Activated naive CD8-positive, alpha-beta T cell treated with anti-CD3 and anti-CD28 coated beads, Interleukin-2, amount 50 U/mL, for 24 hours (primary cell): ENCODE data around the gene LRRC59.

Experiments used
- ATAC-seq: fragments of 150-1000 bp; cut with Tn5 transposase; one replicate; pipeline ENCODE4 v1.10.0; 2021
- DNase-seq: peaks from one replicate; pipeline ENCODE4 v3.0.0; 2021
- H3K27ac Mint-ChIP-seq: one replicate; pipeline ENCODE4 v1.8.0; 2021; ENCODE audit warnings: mild to moderate bottlenecking, mixed read lengths
- H3K27me3 Mint-ChIP-seq: one replicate; pipeline ENCODE4 v1.8.0; 2021; ENCODE audit warnings: mixed read lengths
- H3K36me3 Mint-ChIP-seq: one replicate; pipeline ENCODE4 v1.8.0; 2021; ENCODE audit warnings: low read depth, mixed read lengths
- H3K4me1 Mint-ChIP-seq: one replicate; pipeline ENCODE4 v1.8.0; 2021; ENCODE audit warnings: mixed read lengths
- H3K4me3 Mint-ChIP-seq: one replicate; pipeline ENCODE4 v1.8.0; 2021; ENCODE audit warnings: mild to moderate bottlenecking, moderate library complexity, mixed read lengths
- H3K9me3 Mint-ChIP-seq: one replicate; pipeline ENCODE4 v1.8.0; 2021; ENCODE audit warnings: mixed read lengths

The LRRC59 gene

GRCh38 chr17:50397111-50397918, at the start of gene LRRC59:
Gene LRRC59 (minus strand): TSS chr17:50397523. CDS start chr17:50397317, 206 bp downstream.
- ATAC-seq (peak; percentile 97), DNase-seq (peak; percentile 96)
- H3K36me3 Mint-ChIP-seq, result peaks cover 38% of the 10 kb centered on the region
- peak within 1 kb of the TSS; percentile 93 for H3K27ac Mint-ChIP-seq
- no peaks in the 10 kb centered on the region for H3K27me3 Mint-ChIP-seq
- peaks cover 25% of the 10 kb centered on the region for H3K4me1 Mint-ChIP-seq
- H3K4me3 Mint-ChIP-seq, result peak within 1 kb of the TSS; percentile 95
- no peaks in the 10 kb centered on the region for H3K9me3 Mint-ChIP-seq

- no peak overlapping the region for H3K4me3 Mint-ChIP-seq
- no peak for DNase-seq
Observed at GRCh38 chr17:50445730-50446325, 48.5 kb upstream of the LRRC59 start.

DNA sequence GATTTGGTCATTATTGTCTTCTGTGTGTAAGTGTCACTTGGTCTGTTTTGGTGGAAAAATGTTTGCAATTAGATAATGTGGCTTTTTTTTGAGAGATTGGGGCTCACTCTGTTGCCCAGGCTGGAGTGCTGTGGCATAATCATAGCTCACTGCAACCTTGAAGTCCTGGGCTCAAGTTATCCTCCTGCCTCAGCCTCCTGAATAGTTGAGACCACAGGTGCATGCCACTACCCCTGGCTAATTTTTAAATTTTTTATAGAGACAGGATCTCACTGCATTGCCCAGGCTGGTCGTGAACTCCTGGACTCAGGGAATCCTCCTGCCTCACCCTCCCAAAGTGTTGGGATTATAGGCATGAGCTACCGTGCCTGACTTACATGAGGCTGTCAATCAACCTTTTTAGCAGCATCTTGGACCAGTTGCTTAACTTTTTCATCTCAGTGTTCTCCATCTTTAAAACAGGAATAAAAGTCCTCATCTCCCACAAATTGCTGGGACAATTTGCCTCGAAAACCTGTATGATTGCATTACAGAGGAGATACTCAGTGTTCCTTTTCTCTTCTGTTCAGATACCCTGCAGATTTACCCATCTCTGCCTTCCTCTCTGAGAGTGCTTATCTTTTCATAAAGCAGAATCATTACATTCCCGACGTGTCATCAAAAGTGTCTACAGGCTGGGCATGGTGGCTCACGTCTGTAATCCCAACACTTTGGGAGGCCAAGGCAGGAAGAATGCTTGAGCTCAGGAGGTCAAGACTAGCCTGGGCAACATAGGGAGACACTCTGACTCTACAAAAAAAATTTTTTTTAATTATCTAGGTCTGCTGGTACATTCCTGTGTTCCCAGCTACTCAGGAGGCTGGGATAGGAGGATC, 47.8 kb upstream of the LRRC59 start:
- no peaks in the 10 kb centered on the region for H3K27me3 Mint-ChIP-seq
- no peak overlapping the region for H3K4me3 Mint-ChIP-seq
- ATAC-seq (no peak), DNase-seq (no peak)
- H3K4me1 Mint-ChIP-seq, result no peaks in the 10 kb centered on the region
- no peaks in the 10 kb centered on the region for H3K36me3 Mint-ChIP-seq
- H3K9me3 Mint-ChIP-seq, result no peaks in the 10 kb centered on the region
- no peak overlapping the region for H3K27ac Mint-ChIP-seq

More at GRCh38 chr17:50445730-50446325, 48.5 kb upstream of the LRRC59 start:
- H3K27ac Mint-ChIP-seq, result no peak overlapping the region
- no peaks in the 10 kb centered on the region for H3K27me3 Mint-ChIP-seq
- no peaks in the 10 kb centered on the region for H3K9me3 Mint-ChIP-seq
- no peaks in the 10 kb centered on the region for H3K36me3 Mint-ChIP-seq
- no peaks in the 10 kb centered on the region for H3K4me1 Mint-ChIP-seq
- no peak for ATAC-seq

DNA sequence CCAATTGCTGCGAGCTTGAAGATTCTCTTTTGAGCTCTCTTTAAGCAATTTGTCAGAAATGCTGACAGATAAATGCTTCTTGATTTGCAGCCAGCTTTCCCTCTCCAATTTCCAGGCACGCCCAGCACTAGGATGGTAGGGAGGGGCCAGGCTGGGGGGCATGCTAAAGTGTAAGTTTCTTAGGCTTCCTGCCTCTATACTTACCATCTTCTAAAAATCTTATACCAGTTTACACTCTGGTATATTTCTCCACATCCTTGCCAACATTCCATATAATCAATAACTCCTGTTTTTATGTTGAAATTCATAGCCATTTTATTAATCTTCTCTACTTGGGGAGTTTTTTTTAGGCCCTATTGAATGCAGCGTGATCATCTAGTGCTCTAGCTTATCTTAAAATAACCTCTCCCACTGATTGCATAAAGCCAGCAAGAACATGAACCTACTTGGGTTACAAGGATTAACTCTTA, 46.2 kb upstream of the LRRC59 start:
- ATAC-seq (no peak), DNase-seq (no peak)
- H3K4me3 Mint-ChIP-seq, result no peak overlapping the region
- H3K4me1 Mint-ChIP-seq, result no peaks in the 10 kb centered on the region
- no peaks in the 10 kb centered on the region for H3K27me3 Mint-ChIP-seq
- H3K36me3 Mint-ChIP-seq, result no peaks in the 10 kb centered on the region
- H3K27ac Mint-ChIP-seq, result no peak overlapping the region
- H3K9me3 Mint-ChIP-seq, result no peaks in the 10 kb centered on the region

DNA sequence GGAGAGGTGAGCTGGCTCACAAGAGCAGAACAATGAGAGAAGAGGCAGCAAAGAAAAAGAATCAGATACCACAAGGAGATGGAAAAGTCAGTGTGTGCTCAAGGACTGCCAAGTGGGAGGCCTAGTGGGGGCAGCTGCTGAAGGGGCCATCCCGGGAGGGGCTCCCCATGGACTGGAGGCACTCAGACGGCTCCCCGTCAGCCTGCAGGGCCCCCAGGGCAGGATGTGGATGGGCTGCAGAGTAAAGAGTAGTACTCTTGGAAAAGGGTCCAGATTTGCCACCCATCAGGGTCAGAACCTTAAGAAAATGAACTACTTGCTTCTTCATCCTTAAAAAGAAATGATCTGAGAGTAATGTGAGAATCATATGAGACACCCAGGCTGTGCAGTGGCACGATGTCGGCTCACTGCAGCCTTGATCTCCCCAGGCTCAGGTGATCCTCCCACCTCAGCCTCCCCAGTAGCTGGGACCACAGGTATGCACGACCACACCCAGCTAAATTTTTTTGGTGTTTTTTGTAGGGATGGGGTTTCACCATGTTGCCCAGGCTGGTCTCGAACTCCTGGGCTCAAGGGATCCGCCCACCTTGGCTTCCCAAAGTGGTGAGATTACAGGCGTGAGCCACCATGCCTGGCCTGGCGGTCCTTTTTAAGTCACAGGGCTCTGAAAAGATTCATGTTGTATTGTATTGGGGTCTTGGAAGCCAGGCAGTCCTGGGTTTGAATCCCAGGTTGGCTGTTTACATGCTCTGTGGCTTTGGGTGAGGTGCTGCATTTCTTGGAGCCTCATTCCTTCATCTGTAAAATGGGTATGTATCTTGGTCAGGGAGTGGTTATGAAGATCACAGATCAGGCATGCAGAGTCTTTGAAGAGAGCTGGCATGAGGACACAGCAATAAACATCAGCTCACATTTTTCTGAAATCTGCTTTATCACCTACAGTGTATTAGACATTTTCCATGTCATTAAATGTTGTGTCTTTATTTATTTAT, 43.8 kb upstream of the LRRC59 start:
- Mint-ChIP-seq H3K4me1 (no peaks in the 10 kb centered on the region), H3K36me3 (peaks cover 2% of the 10 kb centered on the region), H3K9me3 (no peaks in the 10 kb centered on the region), H3K4me3 (no peak overlapping the region), H3K27me3 (no peaks in the 10 kb centered on the region), H3K27ac (no peak overlapping the region)
- DNase-seq (no peak), ATAC-seq (no peak)

GRCh38 chr17:50440172-50440837, 43.0 kb upstream of the LRRC59 start:
- Mint-ChIP-seq H3K9me3 (no peaks in the 10 kb centered on the region), H3K4me3 (no peak overlapping the region), H3K27me3 (no peaks in the 10 kb centered on the region), H3K27ac (no peak overlapping the region), H3K36me3 (peaks cover 2% of the 10 kb centered on the region), H3K4me1 (no peaks in the 10 kb centered on the region)
- ATAC-seq (no peak), DNase-seq (no peak)

DNA sequence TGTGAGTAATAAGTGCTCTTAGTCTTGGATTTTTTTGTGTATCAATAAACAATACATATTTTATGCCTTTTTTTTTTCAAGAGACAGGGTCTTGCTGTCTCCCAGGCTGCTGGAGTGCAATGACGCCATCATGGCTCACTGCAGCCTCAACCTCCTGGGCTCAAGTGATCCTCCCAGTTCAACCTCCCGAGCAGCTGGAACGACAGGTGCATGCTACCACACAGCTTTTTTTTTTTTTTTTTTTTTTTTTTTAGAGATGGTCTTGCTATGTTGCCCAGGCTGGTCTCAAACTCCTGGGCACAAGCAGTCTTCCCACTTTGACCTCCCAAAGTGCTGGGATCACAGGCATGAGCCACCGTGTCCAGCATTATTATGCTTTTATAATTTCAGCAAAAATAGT, 41.7 kb upstream of the LRRC59 start:
- no peaks in the 10 kb centered on the region for H3K4me1 Mint-ChIP-seq
- peaks cover 2% of the 10 kb centered on the region for H3K36me3 Mint-ChIP-seq
- no peaks in the 10 kb centered on the region for H3K27me3 Mint-ChIP-seq
- ATAC-seq (no peak), DNase-seq (no peak)
- H3K4me3 Mint-ChIP-seq, result no peak overlapping the region
- H3K9me3 Mint-ChIP-seq, result no peaks in the 10 kb centered on the region
- no peak overlapping the region for H3K27ac Mint-ChIP-seq

DNA sequence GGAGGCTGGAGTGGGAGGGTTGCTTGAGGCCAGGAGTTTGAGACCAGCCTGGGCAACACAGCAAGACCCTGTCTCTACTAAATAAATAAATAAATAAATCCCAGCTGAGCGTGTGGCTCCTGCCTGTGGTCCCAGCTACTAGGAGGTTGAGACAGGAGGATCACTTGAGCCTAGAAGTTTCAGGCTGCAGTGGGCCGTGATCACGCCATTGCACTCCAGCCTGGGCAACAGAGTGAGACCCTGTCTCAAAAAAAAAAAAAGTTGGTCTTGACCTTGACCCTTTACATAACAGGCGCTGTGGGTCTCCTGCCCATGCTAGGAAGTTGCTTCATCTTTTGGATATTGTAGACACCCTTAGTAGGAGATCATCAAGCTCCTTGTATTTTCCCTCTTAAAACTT, 40.1 kb upstream of the LRRC59 start:
- ATAC-seq (no peak), DNase-seq (no peak)
- H3K27me3 Mint-ChIP-seq, result no peaks in the 10 kb centered on the region
- H3K27ac Mint-ChIP-seq, result no peak overlapping the region
- H3K9me3 Mint-ChIP-seq, result no peaks in the 10 kb centered on the region
- H3K4me1 Mint-ChIP-seq, result no peaks in the 10 kb centered on the region
- H3K4me3 Mint-ChIP-seq, result no peak overlapping the region
- peaks cover 2% of the 10 kb centered on the region for H3K36me3 Mint-ChIP-seq

DNA sequence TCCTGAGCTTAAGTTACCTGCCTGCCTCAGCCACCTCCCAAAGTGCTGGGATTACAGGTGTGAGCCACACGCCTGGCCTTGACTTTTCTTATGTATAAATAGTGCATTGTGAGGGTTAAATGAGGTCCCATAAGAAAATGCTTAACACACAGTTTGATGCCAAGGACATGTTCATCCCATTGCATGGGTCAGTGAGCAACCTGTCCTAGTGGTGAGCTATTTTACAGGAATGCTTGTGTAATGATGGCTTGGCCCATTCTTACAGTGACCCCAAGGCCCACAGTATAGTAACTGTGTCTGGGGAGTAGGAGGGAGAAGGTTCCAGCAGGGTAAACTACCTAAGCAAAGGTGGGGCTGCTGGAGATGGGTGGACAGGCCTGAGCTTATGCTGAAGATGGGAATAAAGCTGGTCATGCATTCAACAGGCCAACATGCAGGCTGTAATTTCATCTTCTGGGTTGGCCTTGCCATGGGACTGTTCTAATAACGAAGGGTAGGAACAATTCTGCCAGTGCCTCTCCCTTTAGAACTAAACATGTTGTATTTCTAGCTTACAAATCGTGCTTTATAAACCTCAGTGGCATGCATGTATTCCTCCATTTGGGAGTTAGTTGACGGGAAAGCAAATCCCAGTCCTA, 34.9 kb upstream of the LRRC59 start:
- ATAC-seq (no peak), DNase-seq (no peak)
- peaks cover 6% of the 10 kb centered on the region for H3K4me1 Mint-ChIP-seq
- no peak overlapping the region for H3K4me3 Mint-ChIP-seq
- no peaks in the 10 kb centered on the region for H3K9me3 Mint-ChIP-seq
- H3K27ac Mint-ChIP-seq, result no peak overlapping the region
- no peaks in the 10 kb centered on the region for H3K27me3 Mint-ChIP-seq
- H3K36me3 Mint-ChIP-seq, result peaks cover 2% of the 10 kb centered on the region

- ATAC-seq (no peak), DNase-seq (no peak)
- no peaks in the 10 kb centered on the region for H3K36me3 Mint-ChIP-seq
- H3K27ac Mint-ChIP-seq, result no peak overlapping the region
- no peaks in the 10 kb centered on the region for H3K9me3 Mint-ChIP-seq
- no peaks in the 10 kb centered on the region for H3K27me3 Mint-ChIP-seq
- no peak overlapping the region for H3K4me3 Mint-ChIP-seq
- H3K4me1 Mint-ChIP-seq, result peaks cover 14% of the 10 kb centered on the region
Observed at GRCh38 chr17:50430821-50431618, 33.7 kb upstream of the LRRC59 start.

DNA sequence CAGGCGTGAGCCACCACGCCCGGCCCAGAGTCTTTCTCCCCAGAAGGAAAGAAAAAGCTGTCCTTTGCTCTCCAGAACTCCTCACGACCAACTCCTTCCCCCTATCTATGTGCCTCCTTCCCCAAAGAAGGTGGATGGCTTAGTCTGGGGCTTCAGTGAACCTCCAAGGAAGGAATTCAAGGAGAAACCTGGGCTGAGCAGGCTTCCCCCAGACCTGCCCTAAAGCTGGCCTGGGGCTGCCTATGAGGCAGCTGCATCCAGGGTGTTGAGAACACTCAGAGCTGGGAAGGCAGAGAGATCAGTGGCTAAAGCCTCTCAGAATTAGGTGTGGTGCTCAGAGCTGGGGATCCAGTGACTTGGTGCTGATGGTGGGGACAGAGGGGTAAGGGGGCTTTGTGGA, 32.5 kb upstream of the LRRC59 start:
- DNase-seq (no peak), ATAC-seq (no peak)
- H3K27me3 Mint-ChIP-seq, result no peaks in the 10 kb centered on the region
- H3K9me3 Mint-ChIP-seq, result no peaks in the 10 kb centered on the region
- H3K4me3 Mint-ChIP-seq, result no peak overlapping the region
- H3K4me1 Mint-ChIP-seq, result peaks cover 19% of the 10 kb centered on the region
- H3K27ac Mint-ChIP-seq, result no peak overlapping the region
- H3K36me3 Mint-ChIP-seq, result no peaks in the 10 kb centered on the region

DNA sequence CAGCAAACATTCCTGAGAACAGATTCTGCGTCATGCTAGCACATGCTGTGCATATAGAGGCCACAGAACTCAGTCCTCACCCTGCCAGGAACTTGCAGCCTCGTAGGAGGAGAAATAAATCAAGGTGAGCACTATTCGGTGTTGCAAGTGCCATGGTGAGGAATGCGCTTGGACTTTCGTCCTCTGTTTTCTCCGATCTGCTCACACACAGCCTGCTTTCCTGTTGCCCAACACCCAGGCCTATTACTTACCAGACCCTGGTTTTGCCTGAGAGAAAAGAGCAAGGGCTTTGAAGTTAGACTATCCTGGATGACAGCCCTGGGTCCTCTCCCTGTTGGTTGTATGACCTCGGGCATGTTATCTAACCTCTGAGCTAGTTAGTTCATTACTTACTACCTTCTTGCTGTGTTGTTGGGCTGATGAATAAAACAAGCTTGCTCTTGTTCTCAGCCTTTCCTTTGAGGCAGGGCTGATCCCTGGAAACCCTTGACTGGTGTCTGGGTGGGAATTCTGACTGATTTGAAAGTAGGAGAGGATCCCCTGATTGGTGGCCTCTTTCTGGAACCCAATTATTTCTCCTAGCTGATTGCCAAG, 31.6 kb upstream of the LRRC59 start:
- ATAC-seq (no peak), DNase-seq (no peak)
- H3K27me3 Mint-ChIP-seq, result no peaks in the 10 kb centered on the region
- no peak overlapping the region for H3K4me3 Mint-ChIP-seq
- H3K4me1 Mint-ChIP-seq, result peaks cover 19% of the 10 kb centered on the region
- no peak overlapping the region for H3K27ac Mint-ChIP-seq
- H3K36me3 Mint-ChIP-seq, result no peaks in the 10 kb centered on the region
- no peaks in the 10 kb centered on the region for H3K9me3 Mint-ChIP-seq
